Kidney (tissue), 14 donors: ENCODE measurements around the gene ASTN2. TPM values are rescaled to one million over a fixed set of nuclear protein-coding genes. Genes with fewer than 3 reads are reported as not detected.
A peak's percentile ranks its signal among the peaks of the same experiment; 100 is the strongest.

Experiments
- DNase-seq, 5 donors: peaks; one replicate each; pipeline ENCODE4 v3.0.0-alpha.2; 2013 to 2020
- FAIRE-seq: peaks from 2 replicates; lab custom pipeline; 2012; peaks lifted over from hg19 to GRCh38; lab: Jason Lieb, UNC
- H3K27ac ChIP-seq, 2 donors: one replicate each; pipeline ENCODE4 v1.7.0; 2013; ENCODE audit warnings: low read depth in 2 of 2, low read length in 2 of 2, inconsistent platforms in 1 of 2
- H3K27me3 ChIP-seq: one replicate; pipeline ENCODE4 v1.7.1; 2013; ENCODE audit warnings: low read length, inconsistent platforms; ENCODE audit not compliant: control insufficient read depth, insufficient read depth
- H3K36me3 ChIP-seq, 3 donors: one replicate each; pipeline versions ENCODE4 v1.7.0 to v1.7.1; 2013; ENCODE audit warnings: low read length in 3 of 3, control low read depth in 1 of 3, inconsistent platforms in 1 of 3; ENCODE audit not compliant: insufficient read depth in 3 of 3, control insufficient read depth in 2 of 3
- H3K4me1 ChIP-seq, 3 donors: one replicate each; pipeline versions ENCODE4 v1.7.0 to v1.7.1; 2013; ENCODE audit warnings: low read length in 3 of 3, inconsistent platforms in 1 of 3, low read depth in 1 of 3; ENCODE audit not compliant: control insufficient read depth in 2 of 3, insufficient read depth in 2 of 3
- H3K4me3 ChIP-seq, 3 donors: one replicate each; pipeline versions ENCODE4 v1.7.0 to v1.8.1; 2013; ENCODE audit warnings: low read length in 3 of 3, control low read depth in 1 of 3, inconsistent platforms in 1 of 3
- H3K9ac ChIP-seq, 3 donors: one replicate each; pipeline versions ENCODE4 v1.7.0 to v1.7.1; 2013; ENCODE audit warnings: low read length in 3 of 3, control low read depth in 1 of 3, inconsistent platforms in 1 of 3
- H3K9me3 ChIP-seq, 3 donors: one replicate each; pipeline versions ENCODE4 v1.7.0 to v1.7.1; 2013; ENCODE audit warnings: low read length in 3 of 3, control low read depth in 1 of 3, inconsistent platforms in 1 of 3; ENCODE audit not compliant: control insufficient read depth in 2 of 3, insufficient read depth in 1 of 3
- CTCF ChIP-seq: IDR thresholded peaks from 3 replicates; pipeline ENCODE4 v1.5.1; 2012; ENCODE audit warnings: mild to moderate bottlenecking, moderate library complexity, borderline replicate concordance; ENCODE audit not compliant: insufficient read depth; ENCODE audit errors: extremely low read depth
- intact Hi-C: fragments of 100-400 bp; cut with DNase I; formaldehyde crosslinking; loops from one replicate; pipeline ENCODE4 v1.11.1; 2022
- polyA plus RNA-seq: library from polyadenylated mRNA; stranded (reverse); fragments of 350-450 nt; fragmentation: Illumina TruSeq; extraction: RNeasy Lipid Tissue Mini Kit (QIAGEN cat#74804); gene quantifications from one replicate; pipeline ENCODE4 v1.2.3, GENCODE V29; 2014; ENCODE audit warnings: low read depth, low replicate concordance; ENCODE audit not compliant: insufficient read depth
- total RNA-seq: library from RNA; stranded (reverse); fragmentation: NEBNext Ultra II Directional; extraction: Animal tissue kit (Norgen Biotek cat#: 25700); gene quantifications from one replicate; pipeline ENCODE4 v1.2.1, GENCODE V29; 2021
- donor health status: control.
- donor health status: control.
- donor health status: control.
- donor health status: control.
- donor health status: control.
- donor health status: DM: yes; HTN: yes; CAD: no.
- donor health status: Normal renal cell carcinoma (clear cell type).

The ASTN2 gene
- total and polyA plus RNA-seq, 2 donors from 2014 or later: 7.6 to 11.5 TPM

DNA sequence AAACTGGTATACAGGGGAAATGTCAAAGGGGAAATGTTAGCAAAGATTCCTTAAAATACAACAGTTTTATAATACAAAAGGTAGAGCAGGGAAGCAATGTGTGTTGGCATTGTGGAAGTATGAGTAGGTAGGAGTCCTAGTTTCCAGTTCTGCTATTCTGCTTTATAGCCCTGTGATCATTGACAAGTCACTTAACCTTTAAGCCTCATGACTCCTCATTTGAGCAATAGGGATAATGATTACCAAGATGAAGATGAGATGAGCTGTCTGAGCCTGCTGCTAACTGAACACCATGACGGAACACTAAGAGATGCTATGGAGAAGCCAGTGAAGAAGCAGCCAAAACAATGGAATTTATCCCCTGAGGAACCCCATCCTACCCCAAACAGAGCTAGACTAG is 1009.5 kb downstream of the ASTN2 start:
- no peak overlapping the region for H3K9ac ChIP-seq
- no peak overlapping the region for H3K4me3 ChIP-seq
- DNase-seq: peak in 2 of 5 donors; percentile 29 to 60
- no peak overlapping the region for H3K27ac ChIP-seq
- H3K36me3 ChIP-seq: no peaks in the 10 kb centered on the region
- no peaks in the 10 kb centered on the region for H3K27me3 ChIP-seq
- intact Hi-C loops: no loop called here
- no peaks in the 10 kb centered on the region for H3K4me1 ChIP-seq
- no peak for TF ChIP-seq CTCF
- no peaks in the 10 kb centered on the region for H3K9me3 ChIP-seq
- FAIRE-seq: no peak

- Histone ChIP-seq H3K9ac (no peak overlapping the region), H3K9me3 (no peaks in the 10 kb centered on the region), H3K36me3 (no peaks in the 10 kb centered on the region), H3K4me1 (no peaks in the 10 kb centered on the region), H3K27me3 (no peaks in the 10 kb centered on the region), H3K27ac (no peak overlapping the region), H3K4me3 (no peak overlapping the region)
- no peak for DNase-seq
- TF ChIP-seq CTCF: no peak
- FAIRE-seq: no peak
- intact Hi-C loops: no loop called here
These were observed 1010.6 kb downstream of the ASTN2 start for GRCh38 chr9:116404228-116404627.

GRCh38 chr9:116403171-116403570 is 1011.7 kb downstream of the ASTN2 start:
- FAIRE-seq: no peak
- H3K27me3 ChIP-seq: no peaks in the 10 kb centered on the region

More at GRCh38 chr9:116403171-116403570, 1011.7 kb downstream of the ASTN2 start:
- intact Hi-C loops: no loop called here
- Histone ChIP-seq H3K9ac (no peak overlapping the region), H3K4me1 (no peaks in the 10 kb centered on the region), H3K27ac (no peak overlapping the region), H3K4me3 (no peak overlapping the region), H3K36me3 (no peaks in the 10 kb centered on the region), H3K9me3 (no peaks in the 10 kb centered on the region)
- no peak for DNase-seq
- no peak for TF ChIP-seq CTCF
